Measurements from ENCODE around the gene GMCL2. TPM values are rescaled to one million over a fixed set of nuclear protein-coding genes. Genes with fewer than 3 reads are reported as not detected.

The GMCL2 gene
- total RNA-seq, 2 donors from 2014 or later = not detected

DNA sequence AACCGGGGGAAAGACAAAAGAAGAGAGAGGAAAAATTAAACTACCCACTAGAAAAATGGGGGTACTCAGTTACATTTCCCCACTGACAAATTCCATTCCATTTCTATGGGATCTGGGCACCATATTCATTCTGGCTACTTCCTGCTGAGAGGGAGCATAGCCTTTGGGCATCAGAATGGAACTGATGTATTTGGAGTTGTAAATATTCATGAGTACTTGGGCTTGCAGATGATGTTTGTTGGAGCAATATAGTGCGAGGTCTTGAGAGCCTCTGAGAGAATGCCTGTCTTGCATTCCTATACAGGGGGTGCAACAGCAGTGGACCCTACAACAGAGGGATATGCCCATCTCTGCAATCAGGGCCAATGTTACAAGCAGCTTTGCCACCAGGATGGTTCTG, 16.7 kb downstream of the GMCL2 start:
- Mint-ChIP-seq H3K4me1 (ENCODE audit: low read depth in 2 of 2) (no peaks in the 10 kb centered on the region), H3K9me3 (no peaks in the 10 kb centered on the region), H3K27ac (no peak overlapping the region), H3K27me3 (peaks cover 3 to 7% of the 10 kb centered on the region in 2 donors), H3K4me3 (no peak overlapping the region), H3K36me3 (no peaks in the 10 kb centered on the region)
- no peak for DNase-seq (ENCODE audit: low spot score)
- no peak for ATAC-seq

DNA sequence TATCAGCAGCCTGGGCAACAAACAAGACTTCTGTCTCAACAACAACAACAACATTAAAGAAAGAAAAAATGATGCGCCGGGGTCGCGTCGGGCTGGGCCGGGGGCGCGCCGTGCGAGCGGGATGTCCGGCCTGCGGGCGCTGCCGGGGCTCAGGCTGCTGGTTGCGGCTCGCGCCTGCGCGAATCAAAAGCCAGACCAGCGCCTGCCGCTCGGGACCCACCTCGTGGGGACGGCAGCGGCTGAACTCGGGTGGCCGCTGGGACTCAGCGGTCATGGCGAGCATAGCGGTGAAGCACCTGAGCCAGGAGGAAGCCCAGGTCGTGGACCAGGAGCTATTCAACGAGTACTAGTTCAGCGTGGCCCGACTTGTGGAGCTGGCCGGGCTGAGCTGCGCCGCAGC, 21.6 kb downstream of the GMCL2 start:
- Mint-ChIP-seq H3K4me1 (ENCODE audit: low read depth in 2 of 2) (peaks cover 3 to 7% of the 10 kb centered on the region in 2 donors), H3K27ac (no peak overlapping the region), H3K4me3 (no peak overlapping the region), H3K36me3 (no peaks in the 10 kb centered on the region), H3K27me3 (peaks cover 26 to 30% of the 10 kb centered on the region in 2 donors), H3K9me3 (no peaks in the 10 kb centered on the region)
- ATAC-seq = no peak
- no peak for DNase-seq (ENCODE audit: low spot score)

DNA sequence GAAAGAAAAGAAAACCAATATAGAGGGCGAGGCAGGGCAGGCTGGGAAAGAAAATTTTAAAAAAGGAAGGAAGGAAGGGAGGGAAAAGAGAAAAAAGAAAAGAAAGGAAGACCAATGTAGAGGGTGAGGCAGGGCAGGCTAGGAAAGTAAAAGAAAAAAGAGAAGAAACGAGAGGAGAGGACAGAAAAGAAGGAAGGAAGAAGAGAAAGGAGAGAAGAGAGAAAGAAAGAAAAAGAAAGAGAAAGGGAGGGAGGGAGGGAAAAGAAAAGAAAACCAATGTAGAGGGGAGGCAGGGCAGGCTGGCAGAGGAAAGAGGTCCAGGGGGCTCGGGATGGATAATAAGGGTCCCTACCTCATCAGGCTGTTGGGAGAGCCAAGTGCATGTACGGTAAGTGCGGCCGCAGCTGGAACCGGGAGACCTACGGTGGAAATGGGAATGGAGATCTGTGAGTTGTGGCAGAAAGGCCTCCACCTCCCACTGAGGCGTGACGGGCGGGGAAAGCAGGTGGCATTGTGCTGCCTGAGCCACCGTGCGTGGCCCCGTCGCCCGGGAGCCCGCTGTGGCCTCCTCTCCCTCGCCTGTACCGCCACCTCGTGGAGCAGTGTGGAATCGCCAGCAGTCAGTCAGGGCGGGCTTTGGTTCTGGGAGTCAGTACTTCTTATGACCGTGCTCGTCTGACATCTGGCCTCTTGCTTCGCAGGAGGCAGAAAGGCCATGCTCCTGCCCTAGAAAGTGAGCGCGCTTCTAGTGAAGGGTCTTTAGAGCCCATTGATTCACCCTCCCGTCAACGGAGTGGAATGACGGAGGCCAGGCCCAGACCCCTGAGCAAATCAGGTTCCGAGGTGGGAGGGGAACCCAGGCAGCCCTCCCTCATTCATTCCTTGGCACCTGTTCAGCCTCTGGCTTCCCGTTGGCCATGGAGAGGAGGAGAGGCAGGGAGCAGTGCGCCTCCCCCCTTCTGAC, 23.1 kb downstream of the GMCL2 start:
- H3K9me3 Mint-ChIP-seq = no peaks in the 10 kb centered on the region

DNA sequence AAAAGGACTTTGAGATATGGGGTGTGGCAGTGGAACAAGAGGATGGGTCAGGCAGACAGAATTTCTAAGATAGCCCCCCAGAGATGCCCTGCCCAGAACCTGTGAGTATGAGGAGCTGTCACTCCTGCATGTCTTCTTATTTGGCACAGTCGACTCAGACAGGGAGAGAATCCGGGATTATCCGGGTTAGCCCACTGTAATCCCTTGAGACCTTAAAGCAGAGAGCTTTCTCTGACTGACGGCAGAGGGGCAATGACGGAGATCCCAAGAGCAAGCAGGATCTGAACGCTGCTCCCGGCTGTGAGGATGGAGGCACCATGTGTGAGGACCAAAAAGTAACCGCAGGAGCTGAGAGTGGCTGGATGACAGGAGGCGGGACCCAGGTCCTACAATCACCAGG, 24.7 kb downstream of the GMCL2 start:
- Mint-ChIP-seq H3K4me3 (no peak overlapping the region), H3K9me3 (no peaks in the 10 kb centered on the region), H3K27ac (no peak overlapping the region), H3K27me3 (peaks cover 23% of the 10 kb centered on the region in 2 donors), H3K36me3 (no peaks in the 10 kb centered on the region), H3K4me1 (ENCODE audit: low read depth in 2 of 2) (peaks cover 3 to 7% of the 10 kb centered on the region in 2 donors)
- ATAC-seq = no peak
- DNase-seq (ENCODE audit: low spot score) = no peak

More for the DNA sequence above, 23.1 kb downstream of the GMCL2 start:
- DNase-seq (ENCODE audit: low spot score) (peak; percentile 88), ATAC-seq (peak; percentile 95 to 96)
- Mint-ChIP-seq H3K27me3 (peaks cover 23% of the 10 kb centered on the region in 2 donors), H3K36me3 (no peaks in the 10 kb centered on the region), H3K27ac (no peak overlapping the region), H3K4me1 (ENCODE audit: low read depth in 2 of 2) (peaks cover 3 to 7% of the 10 kb centered on the region in 2 donors), H3K4me3 (peak overlapping the region; percentile 1)

DNA sequence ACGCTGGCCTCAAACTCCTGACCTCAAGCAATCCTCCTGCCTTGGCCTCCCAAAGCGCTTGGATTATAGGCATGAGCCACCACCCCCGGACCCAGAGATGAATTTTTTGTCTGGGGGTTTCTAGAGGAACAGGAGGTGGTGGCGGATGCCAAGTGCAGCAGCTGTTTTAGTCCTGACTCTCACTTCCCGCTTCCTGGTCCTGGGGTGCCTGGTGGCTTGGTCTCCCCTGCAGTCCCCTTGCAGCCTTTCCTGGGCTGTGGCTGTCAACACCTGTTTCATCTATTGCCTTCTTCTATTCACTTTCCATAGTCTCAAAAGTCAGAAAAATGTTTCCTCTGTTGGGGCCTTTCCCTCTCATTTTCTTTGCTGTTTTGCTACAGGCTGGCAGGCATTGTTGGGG, 27.0 kb downstream of the GMCL2 start:
- Mint-ChIP-seq H3K27ac (no peak overlapping the region), H3K36me3 (no peaks in the 10 kb centered on the region), H3K27me3 (peaks cover 21 to 23% of the 10 kb centered on the region in 2 donors), H3K4me1 (ENCODE audit: low read depth in 2 of 2) (peaks cover 3 to 7% of the 10 kb centered on the region in 2 donors), H3K4me3 (no peak overlapping the region), H3K9me3 (no peaks in the 10 kb centered on the region)
- no peak for ATAC-seq
- no peak for DNase-seq (ENCODE audit: low spot score)

DNA sequence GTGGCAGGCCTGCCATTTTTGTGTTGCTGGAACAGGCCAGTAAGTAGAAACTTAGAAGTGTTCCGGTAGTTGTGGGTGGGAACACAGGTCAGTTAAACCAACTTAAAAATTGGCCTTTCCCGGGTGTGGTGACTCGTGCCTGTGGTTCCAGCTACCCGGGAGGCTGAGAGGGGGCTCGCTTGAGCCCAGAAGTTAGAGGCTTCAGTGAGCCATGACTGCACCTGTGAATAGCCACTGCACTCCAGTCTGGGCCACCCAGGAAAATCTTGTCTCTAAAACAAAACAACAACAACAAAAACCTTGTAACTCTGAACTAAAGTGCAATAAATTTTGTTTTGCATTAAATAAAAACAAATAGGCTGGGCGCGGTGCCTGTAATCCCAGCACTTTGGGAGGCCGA, 32.1 kb downstream of the GMCL2 start:
- DNase-seq (ENCODE audit: low spot score) (no peak), ATAC-seq (no peak)
- peaks cover 4% of the 10 kb centered on the region for H3K36me3 Mint-ChIP-seq
- H3K4me1 Mint-ChIP-seq (ENCODE audit: low read depth in 2 of 2) = peaks cover 25 to 31% of the 10 kb centered on the region in 2 donors
- H3K27ac Mint-ChIP-seq = no peak overlapping the region
- no peak overlapping the region for H3K4me3 Mint-ChIP-seq
- no peaks in the 10 kb centered on the region for H3K27me3 Mint-ChIP-seq
- no peaks in the 10 kb centered on the region for H3K9me3 Mint-ChIP-seq

DNA sequence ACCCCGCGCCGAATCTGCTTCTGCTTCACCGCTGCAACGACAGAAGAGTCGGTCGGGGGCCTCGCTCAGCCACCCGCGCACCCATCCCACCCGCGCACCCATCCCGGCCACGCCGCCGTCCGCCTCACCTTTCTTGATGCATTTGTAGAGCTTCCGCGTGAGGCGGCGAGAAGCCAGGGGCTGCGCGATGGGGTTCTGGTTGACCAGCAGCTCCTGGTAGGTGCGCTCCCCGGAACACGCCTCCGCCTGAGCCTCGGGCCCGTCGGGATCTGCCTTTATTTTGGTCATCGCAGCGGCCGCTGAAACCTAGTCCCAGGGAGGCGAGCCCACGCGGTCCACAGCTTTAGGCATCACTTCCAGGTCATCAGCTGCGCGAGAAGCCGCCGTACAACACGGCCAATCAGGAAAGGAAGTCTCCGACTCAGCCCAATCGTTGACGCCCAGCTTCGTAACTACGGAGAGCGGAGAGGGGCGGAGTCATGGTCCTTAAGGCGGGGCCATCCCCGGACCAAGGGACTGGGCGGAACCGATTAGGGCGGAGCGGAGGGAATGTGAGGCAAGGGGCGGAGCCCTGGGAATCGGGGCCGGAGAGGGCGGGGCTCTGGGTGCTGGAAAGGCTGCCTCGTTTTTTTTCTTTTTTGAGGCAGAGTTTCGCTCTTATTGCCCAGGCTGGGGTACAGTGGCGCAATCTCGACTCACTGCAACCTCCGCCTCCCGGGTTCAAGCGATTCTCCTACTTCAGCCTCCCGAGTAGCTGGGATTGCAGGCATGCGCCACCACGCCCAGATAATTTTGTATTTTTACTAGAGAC, 33.4 kb downstream of the GMCL2 start, which contains the start of gene NHP2:
TSS of gene NHP2 (minus strand) at position 356 of the 811 bp plus-strand sequence. CDS start at position 288, 68 bp downstream.
- H3K4me1 Mint-ChIP-seq (ENCODE audit: low read depth in 2 of 2) = peaks cover 28 to 34% of the 10 kb centered on the region in 2 donors
- no peaks in the 10 kb centered on the region for H3K27me3 Mint-ChIP-seq
- H3K27ac Mint-ChIP-seq = peak within 1 kb of the TSS; percentile 50 to 93
- H3K36me3 Mint-ChIP-seq = peaks cover 4% of the 10 kb centered on the region
- H3K9me3 Mint-ChIP-seq = no peaks in the 10 kb centered on the region
- ATAC-seq (peak; percentile 100), DNase-seq (ENCODE audit: low spot score) (peak; percentile 97)
- H3K4me3 Mint-ChIP-seq = peak within 1 kb of the TSS; percentile 88

DNA sequence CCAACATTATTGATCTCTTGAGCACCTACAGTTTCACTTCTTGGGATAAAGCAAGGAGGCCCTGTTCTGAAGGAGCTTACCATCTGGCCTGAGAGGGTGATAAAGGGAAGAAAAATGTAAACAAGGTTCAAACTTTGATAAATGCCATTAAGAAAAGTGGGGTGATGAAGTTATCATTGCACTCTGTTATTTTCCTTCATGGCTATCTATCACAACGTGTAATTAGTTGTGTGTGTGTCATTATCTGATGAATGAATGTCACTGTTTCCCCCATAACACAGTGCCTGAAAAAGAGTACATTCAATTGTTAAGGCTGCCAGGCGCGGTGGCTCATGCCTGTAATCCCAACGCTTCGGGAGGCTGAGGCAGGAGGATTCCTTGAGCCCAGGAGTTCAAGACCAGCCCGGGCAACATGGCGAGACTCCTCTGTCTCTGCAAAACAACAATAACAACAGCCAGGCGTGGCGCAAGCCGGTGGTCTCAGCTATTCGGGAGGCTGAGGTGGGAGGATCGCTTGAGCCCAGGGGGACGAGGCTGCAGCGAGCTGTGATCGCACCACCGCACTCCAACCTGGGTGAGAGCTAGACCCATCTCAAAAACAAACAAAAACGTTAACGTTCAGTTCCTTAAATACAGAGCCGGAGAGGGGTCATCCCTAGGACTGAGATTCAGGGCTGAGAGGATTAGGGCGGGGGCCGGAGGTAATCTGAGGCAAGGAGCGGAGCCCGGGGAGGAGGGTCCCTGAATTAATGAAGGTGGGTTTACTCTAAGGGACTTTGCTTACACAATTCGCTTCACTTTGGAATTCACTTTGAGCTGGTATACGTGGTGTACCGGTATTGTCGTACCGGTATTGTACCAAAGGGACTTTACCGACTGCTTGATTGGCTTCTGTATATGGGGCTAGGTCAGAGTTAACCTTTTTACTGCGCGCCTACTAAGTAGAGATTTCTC, 34.4 kb downstream of the GMCL2 start:
- DNase-seq (ENCODE audit: low spot score) (no peak), ATAC-seq (no peak)
- Mint-ChIP-seq H3K27ac (peak overlapping the region; percentile 50 to 93), H3K36me3 (peaks cover 10% of the 10 kb centered on the region), H3K9me3 (no peaks in the 10 kb centered on the region), H3K4me1 (ENCODE audit: low read depth in 2 of 2) (peaks cover 28 to 39% of the 10 kb centered on the region in 2 donors), H3K27me3 (no peaks in the 10 kb centered on the region), H3K4me3 (peak overlapping the region; percentile 88)

DNA sequence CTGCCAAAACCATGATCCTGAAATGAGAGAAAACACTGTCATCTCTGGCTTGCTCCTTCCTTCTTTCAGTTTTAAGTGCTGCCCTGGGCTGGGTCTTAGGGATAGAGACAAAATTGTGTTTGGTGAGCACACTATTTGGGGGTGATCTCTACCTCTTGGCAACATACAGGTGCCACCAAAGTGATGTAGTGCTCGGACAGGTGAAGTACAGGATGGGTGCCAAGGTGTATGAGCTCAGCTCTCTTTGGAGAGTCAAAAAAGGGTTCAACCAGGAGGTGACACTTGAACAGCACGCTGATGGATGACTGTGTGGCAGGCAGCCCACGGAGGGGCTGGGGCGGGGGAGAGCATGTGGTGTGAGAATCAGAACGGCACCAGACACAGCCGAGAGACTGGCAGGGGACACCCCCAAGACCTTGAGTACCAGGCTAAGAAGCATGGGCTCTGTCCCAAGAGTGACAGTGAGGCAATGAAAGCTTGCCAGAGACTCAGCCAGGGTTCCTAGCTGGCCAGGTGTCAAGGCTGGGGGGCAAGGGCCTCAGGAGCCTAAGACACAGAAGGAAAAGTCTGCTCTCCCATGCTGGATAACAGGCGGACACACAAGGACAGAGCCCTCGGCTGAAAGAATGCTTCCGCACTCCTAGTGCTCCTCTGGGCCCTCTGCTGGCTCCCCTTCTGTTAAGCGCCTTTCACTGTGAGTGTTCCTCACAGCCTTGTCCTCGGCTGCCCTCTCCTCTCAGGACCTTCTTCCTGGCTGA, 36.0 kb downstream of the GMCL2 start:
- peaks cover 28 to 42% of the 10 kb centered on the region in 2 donors for H3K4me1 Mint-ChIP-seq (ENCODE audit: low read depth in 2 of 2)
- ATAC-seq = no peak

DNA sequence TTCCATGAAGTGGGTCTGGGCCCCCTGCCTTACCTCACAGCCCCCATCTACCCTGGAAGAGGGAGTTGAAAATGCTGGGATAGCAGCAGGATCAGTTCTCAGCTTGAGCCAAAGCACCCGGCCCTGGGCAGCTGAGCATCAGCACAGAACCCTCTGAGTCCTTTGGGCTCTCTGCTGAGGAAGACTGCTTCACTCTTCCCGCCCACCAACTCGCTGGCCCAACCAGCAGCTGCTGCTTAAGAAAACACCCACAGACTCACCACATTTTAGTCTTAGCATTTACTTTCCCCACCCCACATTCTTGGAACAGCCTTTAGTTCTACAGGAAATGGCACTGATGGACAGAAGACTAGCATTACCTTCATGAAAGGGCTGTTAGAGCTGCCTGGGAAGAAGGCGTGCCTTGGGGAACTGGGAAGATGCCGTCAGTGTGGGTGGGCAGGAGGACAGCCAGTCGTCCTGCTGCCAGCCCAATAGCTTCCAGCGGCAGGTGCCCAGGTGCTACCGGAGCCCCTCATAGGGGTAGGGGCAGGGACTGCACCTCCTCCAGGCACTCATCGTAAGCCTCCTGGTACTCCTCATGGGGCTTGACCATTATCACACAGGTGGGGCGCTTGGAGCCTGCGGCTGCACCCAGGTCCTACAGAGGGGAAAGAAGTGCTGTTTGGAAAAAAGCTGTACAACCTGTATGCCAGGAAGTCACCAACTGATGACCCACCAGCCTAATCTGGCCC, 37.8 kb downstream of the GMCL2 start:
- H3K4me3 Mint-ChIP-seq = no peak overlapping the region
- peak overlapping the region in 1 of 2 donors; percentile 14 for H3K27ac Mint-ChIP-seq
- no peaks in the 10 kb centered on the region for H3K9me3 Mint-ChIP-seq
- H3K36me3 Mint-ChIP-seq = peaks cover 10% of the 10 kb centered on the region
- DNase-seq (ENCODE audit: low spot score) (no peak), ATAC-seq (no peak)
- no peaks in the 10 kb centered on the region for H3K27me3 Mint-ChIP-seq
- peaks cover 28 to 38% of the 10 kb centered on the region in 2 donors for H3K4me1 Mint-ChIP-seq (ENCODE audit: low read depth in 2 of 2)

More for the DNA sequence above, 36.0 kb downstream of the GMCL2 start:
- DNase-seq (ENCODE audit: low spot score) = no peak
- Mint-ChIP-seq H3K27me3 (no peaks in the 10 kb centered on the region), H3K9me3 (no peaks in the 10 kb centered on the region), H3K4me3 (peak overlapping the region; percentile 53), H3K36me3 (peaks cover 10% of the 10 kb centered on the region), H3K27ac (peak overlapping the region; percentile 51 to 60)

DNA sequence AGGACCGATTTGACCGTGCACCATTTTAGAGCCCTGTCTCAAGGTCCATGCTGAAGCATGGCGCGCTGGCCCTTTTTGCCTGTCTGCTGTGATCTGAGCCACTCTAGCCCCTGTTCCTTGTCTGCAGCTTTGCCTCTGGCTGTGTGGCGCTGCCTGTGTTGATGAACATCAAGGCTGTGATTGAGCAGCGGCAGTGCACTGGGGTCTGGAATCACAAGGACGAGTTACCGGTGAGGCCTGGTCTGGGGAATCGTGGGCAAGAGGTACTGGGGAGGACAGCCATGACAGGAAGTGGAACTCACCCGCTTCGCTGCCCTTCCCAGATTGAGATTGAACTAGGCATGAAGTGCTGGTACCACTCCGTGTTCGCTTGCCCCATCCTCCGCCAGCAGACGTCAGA, 39.8 kb downstream of the GMCL2 start:
- peaks cover 18 to 25% of the 10 kb centered on the region in 2 donors for H3K4me1 Mint-ChIP-seq (ENCODE audit: low read depth in 2 of 2)
- peaks cover 10% of the 10 kb centered on the region for H3K36me3 Mint-ChIP-seq
- DNase-seq (ENCODE audit: low spot score) (no peak), ATAC-seq (no peak)
- no peak overlapping the region for H3K27ac Mint-ChIP-seq
- H3K9me3 Mint-ChIP-seq = no peaks in the 10 kb centered on the region
- H3K27me3 Mint-ChIP-seq = no peaks in the 10 kb centered on the region
- H3K4me3 Mint-ChIP-seq = no peak overlapping the region
